Prostate gland (tissue), 2 donors: ENCODE measurements around the gene NFATC4. TPM values are rescaled to one million over a fixed set of nuclear protein-coding genes. Genes with fewer than 3 reads are reported as not detected.

Experiments
- DNase-seq: peaks from one replicate; pipeline ENCODE4 v3.0.0-alpha.2; 2019; ENCODE audit warnings: low spot score
- H3K27ac ChIP-seq, 2 donors: fragments of 200-600 bp; sonication (generic); 2 replicates each; pipeline ENCODE4 v1.5.1; 2017 to 2019
- H3K27me3 ChIP-seq: fragments of 200-600 bp; sonication (generic); replicated peaks from 2 replicates; pipeline ENCODE4 v1.5.1; 2019; ENCODE audit not compliant: insufficient read depth
- H3K36me3 ChIP-seq, 2 donors: fragments of 200-600 bp; sonication (generic); 1 replicate in 1 of 2; 2 replicates in 1 of 2; pipeline versions ENCODE4 v1.5.1 to v1.8.1; 2017 to 2019
- H3K4me1 ChIP-seq: fragments of 200-600 bp; sonication (generic); replicated peaks from 2 replicates; pipeline ENCODE4 v1.5.1; 2019
- H3K4me3 ChIP-seq, 2 donors: fragments of 200-600 bp; sonication (generic); 2 replicates each; pipeline ENCODE4 v1.5.1; 2017 to 2019
- H3K9me3 ChIP-seq: fragments of 200-600 bp; sonication (generic); 2 replicates; pipeline ENCODE4 v1.5.1; 2017
- POLR2A ChIP-seq: fragments of 450-650 bp; IDR thresholded peaks from one replicate; pipeline ENCODE4 v1.6.1; 2016; ENCODE audit warnings: antibody characterized with exemption, mild to moderate bottlenecking
- POLR2AphosphoS5 ChIP-seq: sonication (generic); formaldehyde crosslinking; IDR thresholded peaks from one replicate; pipeline ENCODE4 v1.6.1; 2017; ENCODE audit warnings: antibody characterized with exemption
- WGBS: methylation state at CpG from one replicate; pipeline ENCODE4 v1.1.5; 2018; 5-methylcytosine and 5-hydroxymethylcytosine counted together
- intact Hi-C: fragments of 100-400 bp; cut with DNase I; formaldehyde crosslinking; loops from one replicate; pipeline ENCODE4 v1.14.2; 2022
- total RNA-seq, 2 donors: library from RNA; depleted of rRNA; stranded (reverse); fragments of >200 nt; gene quantifications; one replicate each; pipeline ENCODE4 v1.1.0, GENCODE V29; 2016
- TF ChIP-seq, protein P1 (sequence below), 4 experiments: fragments of 200-600 bp in 2 of 4; fragments of 450-650 bp in 2 of 4; sonication (generic) in 2 of 4; IDR thresholded peaks; 1 replicate in 3 of 4; 2 replicates in 1 of 4; pipeline ENCODE4 v1.5.1; 2016 to 2019; ENCODE audit warnings: antibody characterized with exemption in 4 of 4, mild to moderate bottlenecking in 2 of 4, moderate library complexity in 2 of 4

The NFATC4 gene
- total RNA-seq, 2 donors from 2014 or later = 6.3 to 41.1 TPM

DNA sequence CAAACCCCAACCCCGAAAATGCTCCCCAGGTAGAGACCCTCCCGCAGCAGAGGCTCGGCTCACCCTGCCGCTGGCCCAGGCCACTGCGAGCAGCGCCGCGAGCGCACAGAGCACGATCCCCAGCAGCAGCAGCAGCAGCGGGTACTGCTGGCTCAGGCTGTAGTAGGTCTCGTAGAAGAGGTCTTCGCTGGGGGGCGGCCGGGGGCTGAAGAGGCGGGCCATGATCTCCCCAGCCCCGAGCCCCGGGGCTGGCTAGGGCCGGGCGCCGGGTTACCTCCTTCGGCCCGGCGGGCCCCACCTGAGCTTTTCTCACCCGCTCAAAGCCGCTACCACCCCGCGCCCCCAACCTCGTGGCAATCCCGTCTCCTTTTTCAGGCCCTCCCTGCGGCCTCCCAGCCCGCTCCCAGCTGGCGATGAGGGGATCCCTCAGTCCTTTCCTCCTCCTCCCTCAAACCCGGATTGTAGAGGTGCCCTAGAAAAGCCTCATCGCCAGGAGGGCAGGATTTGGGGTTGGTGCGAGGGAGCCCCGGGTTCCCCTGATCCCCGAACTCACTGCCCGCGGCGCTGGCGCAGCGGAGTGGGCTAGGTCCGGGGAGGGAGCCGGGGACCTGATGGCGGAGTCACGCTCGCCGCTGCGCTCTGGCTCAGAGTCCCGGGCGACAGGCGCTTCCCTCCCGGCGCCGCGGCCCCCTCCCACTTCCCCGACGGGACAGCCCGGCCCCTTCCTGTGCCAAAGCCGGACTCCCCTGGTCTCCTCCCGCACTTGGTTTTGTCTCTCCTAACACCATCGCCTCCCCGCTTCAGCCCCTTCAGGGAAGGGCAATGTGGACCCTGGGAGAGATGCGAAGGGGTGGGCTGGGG lies 33.3 kb upstream of the NFATC4 start, which contains the start of gene ADCY4:
TSS of gene ADCY4 (minus strand) at position 641 of the 861 bp plus-strand sequence. CDS start at position 222, 419 bp downstream.
- TF ChIP-seq, protein P1, sequence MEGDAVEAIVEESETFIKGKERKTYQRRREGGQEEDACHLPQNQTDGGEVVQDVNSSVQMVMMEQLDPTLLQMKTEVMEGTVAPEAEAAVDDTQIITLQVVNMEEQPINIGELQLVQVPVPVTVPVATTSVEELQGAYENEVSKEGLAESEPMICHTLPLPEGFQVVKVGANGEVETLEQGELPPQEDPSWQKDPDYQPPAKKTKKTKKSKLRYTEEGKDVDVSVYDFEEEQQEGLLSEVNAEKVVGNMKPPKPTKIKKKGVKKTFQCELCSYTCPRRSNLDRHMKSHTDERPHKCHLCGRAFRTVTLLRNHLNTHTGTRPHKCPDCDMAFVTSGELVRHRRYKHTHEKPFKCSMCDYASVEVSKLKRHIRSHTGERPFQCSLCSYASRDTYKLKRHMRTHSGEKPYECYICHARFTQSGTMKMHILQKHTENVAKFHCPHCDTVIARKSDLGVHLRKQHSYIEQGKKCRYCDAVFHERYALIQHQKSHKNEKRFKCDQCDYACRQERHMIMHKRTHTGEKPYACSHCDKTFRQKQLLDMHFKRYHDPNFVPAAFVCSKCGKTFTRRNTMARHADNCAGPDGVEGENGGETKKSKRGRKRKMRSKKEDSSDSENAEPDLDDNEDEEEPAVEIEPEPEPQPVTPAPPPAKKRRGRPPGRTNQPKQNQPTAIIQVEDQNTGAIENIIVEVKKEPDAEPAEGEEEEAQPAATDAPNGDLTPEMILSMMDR (IDR thresholded peaks at IDR 0.05) = no peak
- 7% methylated on average over 65 of the region's 65 CpGs for WGBS
- intact Hi-C loops = no loop called here
- peak within 1 kb of the TSS; percentile 26 to 34 for H3K27ac ChIP-seq
- DNase-seq = no peak
- H3K36me3 ChIP-seq = no peaks in the 10 kb centered on the region
- H3K27me3 ChIP-seq = peaks cover 3% of the 10 kb centered on the region
- H3K4me1 ChIP-seq = peaks cover 5% of the 10 kb centered on the region
- no peaks in the 10 kb centered on the region for H3K9me3 ChIP-seq
- H3K4me3 ChIP-seq = peak within 1 kb of the TSS; percentile 13 to 19

DNA sequence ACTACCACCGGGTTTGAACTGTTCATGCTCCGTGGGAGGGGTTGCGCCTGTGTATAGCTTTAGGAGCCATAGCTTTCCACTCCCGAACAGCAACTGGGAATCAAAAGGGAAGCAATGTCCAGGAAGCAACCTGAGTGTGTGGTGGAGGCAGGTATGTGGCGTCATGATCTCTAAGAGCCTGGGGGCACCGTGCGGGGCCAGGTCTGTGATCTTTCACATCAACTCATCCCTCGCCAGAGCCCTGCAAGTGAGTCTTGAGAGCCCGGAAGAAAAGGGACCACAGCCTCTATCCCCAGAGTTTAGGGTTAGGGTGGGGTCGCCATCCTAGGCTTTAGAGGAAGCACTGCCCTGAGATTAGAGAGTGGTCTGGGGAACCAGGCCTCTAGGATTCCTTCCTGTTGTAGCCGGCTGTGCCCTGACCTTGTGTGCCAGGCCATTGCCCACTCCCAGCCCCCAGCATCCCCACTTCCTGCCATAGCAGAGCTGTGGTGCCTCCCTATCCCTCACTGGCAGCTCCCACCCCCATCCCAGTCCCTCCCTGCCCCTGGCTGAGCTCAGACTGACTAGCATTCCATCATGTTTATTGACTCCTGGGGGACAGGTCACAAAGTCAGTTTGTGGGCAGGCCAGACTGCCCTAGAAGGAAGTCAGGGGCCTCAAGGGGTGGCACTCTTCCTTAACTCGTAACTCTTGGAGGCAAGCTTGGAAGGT lies 32.4 kb upstream of the NFATC4 start:
- 75% methylated on average over 12 of the region's 12 CpGs for WGBS
- H3K4me3 ChIP-seq = no peak overlapping the region
- intact Hi-C loops = no loop called here
- no peaks in the 10 kb centered on the region for H3K36me3 ChIP-seq
- H3K4me1 ChIP-seq = peaks cover 5% of the 10 kb centered on the region
- H3K9me3 ChIP-seq = no peaks in the 10 kb centered on the region
- TF ChIP-seq, protein P1 (IDR thresholded peaks at IDR 0.05) = no peak
- TF ChIP-seq POLR2A (no peak), POLR2AphosphoS5 (no peak)
- DNase-seq = no peak
- peaks cover 3% of the 10 kb centered on the region for H3K27me3 ChIP-seq
- no peak overlapping the region for H3K27ac ChIP-seq

DNA sequence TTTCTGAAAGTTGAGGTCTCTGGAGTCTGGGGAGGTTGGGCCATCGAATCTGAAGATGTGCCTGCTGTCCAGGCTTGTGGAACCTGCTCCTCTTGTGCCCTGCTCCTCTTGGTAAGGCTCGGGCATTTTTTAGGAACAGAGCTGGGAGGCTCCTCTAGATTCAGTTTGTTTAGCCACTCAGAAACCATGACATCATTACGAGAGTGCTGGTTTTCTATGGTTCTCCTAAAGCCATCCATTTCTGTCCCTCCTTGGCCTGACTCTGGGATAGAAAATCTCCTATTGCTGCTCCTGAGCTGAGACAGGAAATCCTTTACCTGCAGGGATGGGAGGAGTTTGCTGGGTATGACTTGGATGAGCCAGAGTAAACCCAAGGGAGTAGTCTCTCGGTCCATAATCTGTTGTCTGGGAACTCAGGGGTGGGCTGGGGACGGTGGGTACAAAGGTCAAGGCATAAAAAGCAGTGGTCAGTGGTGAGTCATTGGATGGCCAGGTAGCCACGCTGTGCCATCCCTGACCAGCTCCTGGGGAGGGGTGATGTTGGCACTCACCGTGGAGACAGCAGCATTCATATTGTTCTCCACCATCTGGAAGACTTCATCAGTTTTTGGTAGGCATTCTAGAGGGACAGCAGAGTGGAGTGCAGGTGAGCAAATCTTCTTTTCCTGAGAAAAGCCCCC lies 30.7 kb upstream of the NFATC4 start:
- WGBS = 90% methylated on average over 7 of the region's 7 CpGs
- Histone ChIP-seq H3K36me3 (no peaks in the 10 kb centered on the region), H3K27ac (no peak overlapping the region), H3K4me1 (peaks cover 5% of the 10 kb centered on the region), H3K9me3 (no peaks in the 10 kb centered on the region), H3K27me3 (peaks cover 3% of the 10 kb centered on the region), H3K4me3 (no peak overlapping the region)
- TF ChIP-seq, protein P1 (IDR thresholded peaks at IDR 0.05) = no peak
- TF ChIP-seq POLR2AphosphoS5 = no peak
- no peak for TF ChIP-seq POLR2A
- no peak for DNase-seq
- intact Hi-C loops = no loop called here

DNA sequence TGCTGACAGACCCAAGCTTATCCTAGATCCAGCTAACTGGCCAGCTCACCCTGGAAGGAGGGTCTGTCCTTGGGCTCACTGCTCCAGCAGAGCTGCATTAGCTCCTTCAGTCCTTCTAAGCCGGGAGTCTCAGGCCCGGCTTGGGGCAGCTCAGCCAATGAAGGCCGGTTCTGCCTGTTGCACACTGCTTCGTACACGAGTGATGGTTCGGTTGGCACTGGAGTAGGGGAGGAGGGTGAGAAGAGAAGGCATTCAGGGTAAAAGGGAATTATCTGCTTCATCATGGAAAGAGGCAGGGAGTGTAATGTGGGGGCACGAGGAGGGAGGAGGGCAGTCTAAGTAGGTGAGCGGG lies 30.2 kb upstream of the NFATC4 start:
- no peak overlapping the region for H3K4me3 ChIP-seq
- intact Hi-C loops = no loop called here
- no peak overlapping the region for H3K27ac ChIP-seq
- 90% methylated on average over 8 of the region's 8 CpGs for WGBS
- TF ChIP-seq POLR2A = no peak
- TF ChIP-seq, protein P1 (IDR thresholded peaks at IDR 0.05) = no peak
- no peak for TF ChIP-seq POLR2AphosphoS5
- peaks cover 3% of the 10 kb centered on the region for H3K27me3 ChIP-seq
- no peaks in the 10 kb centered on the region for H3K9me3 ChIP-seq
- no peaks in the 10 kb centered on the region for H3K4me1 ChIP-seq
- DNase-seq = no peak
- H3K36me3 ChIP-seq = no peaks in the 10 kb centered on the region
